Right lobe of liver (tissue), 6 donors: ENCODE measurements around the gene TSSK6. TPM values are rescaled to one million over a fixed set of nuclear protein-coding genes. Genes with fewer than 3 reads are reported as not detected.

Source experiments
- ATAC-seq, 4 donors: fragments of 200-7000 bp; cut with Tn5 transposase; one replicate each; pipeline ENCODE4 v1.9.1; 2020; ENCODE audit warnings: mild to moderate bottlenecking in 4 of 4, moderate library complexity in 4 of 4
- DNase-seq, 3 donors: peaks; one replicate each; pipeline ENCODE4 v3.0.0-alpha.2; 2020
- H3K27ac ChIP-seq, 3 donors: fragments of 200-600 bp; one replicate each; pipeline ENCODE4 v1.8.0; 2022
- H3K27me3 ChIP-seq, 2 donors: fragments of 200-600 bp; one replicate each; pipeline ENCODE4 v1.8.0; 2022
- H3K36me3 ChIP-seq, 4 donors: fragments of 200-600 bp; sonication (generic) in 1 of 4; one replicate each; pipeline versions ENCODE4 v1.5.1 to v1.8.0; 2017 to 2022; ENCODE audit warnings: control low read depth in 1 of 4
- H3K4me1 ChIP-seq, 4 donors: fragments of 200-600 bp; sonication (generic) in 1 of 4; one replicate each; pipeline versions ENCODE4 v1.5.1 to v1.8.0; 2017 to 2022; ENCODE audit warnings: control low read depth in 1 of 4
- H3K4me3 ChIP-seq, 3 donors: fragments of 200-600 bp; one replicate each; pipeline ENCODE4 v1.8.0; 2022
- H3K9me3 ChIP-seq, 4 donors: fragments of 200-600 bp; sonication (generic) in 1 of 4; one replicate each; pipeline versions ENCODE4 v1.5.1 to v1.8.0; 2017 to 2022; ENCODE audit warnings: control low read depth in 1 of 4
- POLR2A ChIP-seq: fragments of 450-650 bp; IDR thresholded peaks from one replicate; pipeline ENCODE4 v1.6.1; 2017; ENCODE audit warnings: antibody characterized with exemption, mild to moderate bottlenecking
- WGBS: methylation state at CpG from one replicate; pipeline ENCODE4 v1.1.6; 2018; ENCODE audit warnings: low coverage, low lambda C conversion rate; ENCODE audit not compliant: insufficient coverage; ENCODE audit errors: missing lambda C conversion rate; 5-methylcytosine and 5-hydroxymethylcytosine counted together
- intact Hi-C, 2 donors: fragments of 100-400 bp; cut with DNase I; formaldehyde crosslinking; loops; one replicate each; pipeline versions ENCODE4 v1.11.2 to v1.14.1; 2022
- total RNA-seq, 6 experiments: library from RNA; depleted of rRNA in 2 of 6; stranded (reverse); fragments of >200 nt in 2 of 6; fragmentation: NEBNext Ultra II Directional in 3 of 6; extraction: Animal tissue kit (Norgen Biotek cat#: 25700) in 3 of 6; gene quantifications; one replicate each; pipeline versions ENCODE4 v1.1.0 to v1.2.4, GENCODE V29; 2016 to 2023
- TF ChIP-seq, protein P1 (sequence below), 4 donors: fragments of 200-600 bp in 3 of 4; fragments of 450-650 bp in 1 of 4; IDR thresholded peaks; one replicate each; pipeline versions ENCODE4 v1.5.1 to v1.8.0; 2016 to 2022; ENCODE audit warnings: antibody characterized with exemption in 4 of 4, mild to moderate bottlenecking in 2 of 4
- donor health status: DM: no; HTN: yes; CAD: no.
- donor health status: DM: no; HTN: no; CAD: no.
- donor health status: DM: no; HTN: no; CAD: no.
- donor health status: DM: no; HTN: yes; CAD: no.
- donor health status: DM: no; HTN: yes; CAD: no.

The TSSK6 gene
- total RNA-seq, 6 experiments from 2014 or later = 0.53 to 2.9 (median 1.1) TPM

DNA sequence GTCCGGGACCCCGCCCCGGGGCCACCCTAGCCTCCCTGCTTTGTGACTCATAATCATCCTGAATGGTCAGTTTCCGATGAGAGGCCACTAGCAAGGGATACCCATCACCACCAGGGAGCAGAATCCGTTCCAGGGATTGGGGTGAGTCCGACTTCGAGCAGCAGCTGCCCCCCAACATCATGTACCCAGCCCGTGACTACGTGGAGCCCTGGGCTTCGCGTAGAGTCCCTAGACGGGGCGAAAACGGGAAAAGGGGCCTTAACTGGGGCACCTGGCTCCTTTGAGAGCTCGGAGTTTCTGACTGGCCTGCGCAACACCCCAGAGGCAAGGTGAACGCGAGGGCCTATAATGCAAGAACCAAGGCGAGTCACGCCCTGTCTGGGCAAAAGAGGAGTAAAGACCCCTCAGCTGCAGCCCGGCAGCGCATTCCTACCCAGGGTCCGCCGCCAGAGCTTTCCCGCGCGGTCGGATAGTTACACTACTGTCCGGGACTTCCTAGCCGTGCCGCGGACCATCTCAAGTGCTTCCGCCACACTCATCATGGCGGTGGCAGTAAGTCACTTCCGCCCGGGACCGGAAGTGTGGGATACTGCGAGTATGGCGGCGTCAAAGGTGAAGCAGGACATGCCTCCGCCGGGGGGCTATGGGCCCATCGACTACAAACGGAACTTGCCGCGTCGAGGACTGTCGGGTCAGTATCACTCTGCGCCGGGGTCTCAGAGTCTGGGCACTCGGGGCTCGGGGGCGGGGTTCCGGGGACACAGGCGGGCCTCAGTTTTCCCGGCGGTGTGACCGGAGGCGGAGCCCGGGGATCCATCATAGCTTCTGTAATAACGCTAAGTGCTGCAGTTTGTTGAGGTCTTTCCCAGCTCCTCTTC is 533 bp upstream of the TSSK6 start, which contains the start of gene NDUFA13:
NDUFA13 (plus strand) TSS at position 584 of the 878 bp plus-strand sequence; CDS start at position 598, 14 bp downstream.
- Histone ChIP-seq H3K27ac (peak within 1 kb of the TSS; percentile 61 to 80 (median 75)), H3K9me3 (no peaks in the 10 kb centered on the region), H3K4me1 (peaks cover 0 to 14% (median 0%) of the 10 kb centered on the region in 4 donors), H3K4me3 (peak within 1 kb of the TSS; percentile 77 to 92 (median 91)), H3K27me3 (no peaks in the 10 kb centered on the region), H3K36me3 (peaks cover 0 to 2% (median 0%) of the 10 kb centered on the region in 4 donors)
- DNase-seq (peak; percentile 87 to 93 (median 93)), ATAC-seq (peak; percentile 92 to 95 (median 94))
- TF ChIP-seq, protein P1, sequence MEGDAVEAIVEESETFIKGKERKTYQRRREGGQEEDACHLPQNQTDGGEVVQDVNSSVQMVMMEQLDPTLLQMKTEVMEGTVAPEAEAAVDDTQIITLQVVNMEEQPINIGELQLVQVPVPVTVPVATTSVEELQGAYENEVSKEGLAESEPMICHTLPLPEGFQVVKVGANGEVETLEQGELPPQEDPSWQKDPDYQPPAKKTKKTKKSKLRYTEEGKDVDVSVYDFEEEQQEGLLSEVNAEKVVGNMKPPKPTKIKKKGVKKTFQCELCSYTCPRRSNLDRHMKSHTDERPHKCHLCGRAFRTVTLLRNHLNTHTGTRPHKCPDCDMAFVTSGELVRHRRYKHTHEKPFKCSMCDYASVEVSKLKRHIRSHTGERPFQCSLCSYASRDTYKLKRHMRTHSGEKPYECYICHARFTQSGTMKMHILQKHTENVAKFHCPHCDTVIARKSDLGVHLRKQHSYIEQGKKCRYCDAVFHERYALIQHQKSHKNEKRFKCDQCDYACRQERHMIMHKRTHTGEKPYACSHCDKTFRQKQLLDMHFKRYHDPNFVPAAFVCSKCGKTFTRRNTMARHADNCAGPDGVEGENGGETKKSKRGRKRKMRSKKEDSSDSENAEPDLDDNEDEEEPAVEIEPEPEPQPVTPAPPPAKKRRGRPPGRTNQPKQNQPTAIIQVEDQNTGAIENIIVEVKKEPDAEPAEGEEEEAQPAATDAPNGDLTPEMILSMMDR (IDR thresholded peaks at IDR 0.05) = no peak
- TF ChIP-seq POLR2A = peak; percentile 75
- WGBS = under 1% methylated on average over 28 of the region's 61 CpGs
- intact Hi-C loops = no loop called here

DNA sequence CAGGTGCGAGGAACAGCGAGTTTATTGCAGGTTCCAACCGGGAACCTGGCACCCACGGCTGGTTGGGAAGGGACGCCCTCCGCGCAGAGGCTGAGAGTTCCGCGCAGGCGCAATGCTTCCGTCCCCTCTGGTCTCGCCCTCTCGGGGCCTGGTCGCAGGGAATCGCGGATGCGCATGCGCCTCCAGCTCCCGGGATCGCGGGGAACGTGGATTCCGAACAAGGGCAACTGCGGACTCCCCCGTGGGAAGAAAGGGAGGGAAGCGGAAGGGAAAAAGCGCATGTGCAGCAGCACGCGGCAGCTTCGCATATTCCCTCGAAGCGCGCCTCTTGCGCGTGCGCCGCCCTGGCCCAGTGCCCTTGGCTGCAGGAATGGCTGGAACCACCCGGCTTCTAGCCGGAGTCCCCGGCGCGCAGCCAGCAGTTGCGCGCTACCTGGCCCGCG is 1.1 kb downstream of the TSSK6 start:
- Histone ChIP-seq H3K4me3 (no peak overlapping the region), H3K27ac (no peak overlapping the region), H3K4me1 (peaks cover 0 to 14% (median 0%) of the 10 kb centered on the region in 4 donors), H3K36me3 (no peaks in the 10 kb centered on the region), H3K27me3 (no peaks in the 10 kb centered on the region), H3K9me3 (no peaks in the 10 kb centered on the region)
- TF ChIP-seq POLR2A = no peak
- TF ChIP-seq, protein P1 (IDR thresholded peaks at IDR 0.05) = no peak
- ATAC-seq (peak; percentile 24 to 49 (median 34)), DNase-seq (peak; percentile 80 to 84 (median 81))
- 61% methylated on average over 28 of the region's 46 CpGs for WGBS
- intact Hi-C loops = no loop called here

DNA sequence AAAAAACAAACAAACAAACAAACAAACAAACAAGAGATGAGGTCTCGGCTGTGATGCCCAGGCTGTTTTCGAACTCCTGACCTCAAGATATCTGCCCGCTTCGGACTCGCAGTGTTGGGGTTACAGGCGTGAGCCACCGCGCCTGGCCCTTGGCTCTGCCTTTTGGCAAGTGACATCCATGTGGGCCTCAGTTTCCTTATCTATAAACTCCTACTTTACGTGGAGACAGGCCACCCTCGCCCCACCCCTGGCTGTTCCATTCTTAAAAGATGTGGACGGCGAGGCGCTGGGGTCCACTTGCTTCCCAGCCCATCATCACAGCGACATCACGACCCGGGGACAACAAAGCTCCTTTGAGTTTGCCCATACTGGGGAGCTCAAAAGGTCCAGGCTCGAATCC is 1.7 kb downstream of the TSSK6 start:
- Histone ChIP-seq H3K27ac (no peak overlapping the region), H3K36me3 (no peaks in the 10 kb centered on the region), H3K4me1 (peaks cover 0 to 14% (median 0%) of the 10 kb centered on the region in 4 donors), H3K9me3 (no peaks in the 10 kb centered on the region), H3K27me3 (no peaks in the 10 kb centered on the region), H3K4me3 (no peak overlapping the region)
- ATAC-seq = no peak
- 81% methylated on average over 15 of the region's 17 CpGs for WGBS
- TF ChIP-seq, protein P1 (IDR thresholded peaks at IDR 0.05) = no peak
- TF ChIP-seq POLR2A = no peak
- intact Hi-C loops = no loop called here
- no peak for DNase-seq

DNA sequence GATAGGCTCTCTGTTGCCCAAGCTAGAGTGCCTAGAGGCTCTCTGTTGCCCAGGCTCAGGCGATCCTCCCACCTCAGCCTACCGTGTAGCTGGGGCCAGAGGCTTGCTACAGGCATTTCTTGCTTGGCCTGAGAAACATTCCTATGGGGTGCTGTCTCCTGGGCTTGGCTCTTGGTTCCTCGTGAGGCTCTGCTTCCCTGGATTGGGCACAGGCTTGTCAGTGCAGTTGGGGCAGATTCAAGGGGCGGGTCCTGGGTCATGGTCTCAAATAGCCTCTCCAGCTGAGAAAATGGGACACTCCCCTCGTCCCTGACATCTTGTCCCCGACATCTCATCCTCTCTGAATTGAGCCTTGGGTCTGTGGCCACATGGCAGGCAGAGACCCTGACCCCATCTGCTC is 4.9 kb downstream of the TSSK6 start:
- TF ChIP-seq, protein P1 (IDR thresholded peaks at IDR 0.05) = no peak
- no peak for TF ChIP-seq POLR2A
- peaks cover 0 to 11% (median 6%) of the 10 kb centered on the region in 4 donors for H3K36me3 ChIP-seq
- no peak overlapping the region for H3K4me3 ChIP-seq
- ATAC-seq = no peak
- H3K27ac ChIP-seq = no peak overlapping the region
- no peaks in the 10 kb centered on the region for H3K9me3 ChIP-seq
- 59% methylated on average over 5 of the region's 6 CpGs for WGBS
- no peaks in the 10 kb centered on the region for H3K27me3 ChIP-seq
- intact Hi-C loops = no loop called here
- H3K4me1 ChIP-seq = peaks cover 0 to 2% (median 0%) of the 10 kb centered on the region in 4 donors
- DNase-seq = no peak
